Limb (tissue), 2 donors: ENCODE results near the gene PPP1R8.
A peak's percentile ranks its signal among the peaks of the same experiment; 100 is the strongest.
"Not testable (repeated sequence)": the region's sequence is repeated elsewhere in the genome, so short reads cannot be mapped to it uniquely, and the experiment has no call there.

Experiments used
- DNase-seq, 2 donors: peaks; one replicate each; pipeline ENCODE4 v3.0.0-alpha.2; 2016; ENCODE audit errors: extremely low spot score in 2 of 2

PPP1R8 gene

GRCh38 chr1:27832762-27833161 is 2.2 kb downstream of the PPP1R8 start:
- DNase-seq, result no peak

DNA sequence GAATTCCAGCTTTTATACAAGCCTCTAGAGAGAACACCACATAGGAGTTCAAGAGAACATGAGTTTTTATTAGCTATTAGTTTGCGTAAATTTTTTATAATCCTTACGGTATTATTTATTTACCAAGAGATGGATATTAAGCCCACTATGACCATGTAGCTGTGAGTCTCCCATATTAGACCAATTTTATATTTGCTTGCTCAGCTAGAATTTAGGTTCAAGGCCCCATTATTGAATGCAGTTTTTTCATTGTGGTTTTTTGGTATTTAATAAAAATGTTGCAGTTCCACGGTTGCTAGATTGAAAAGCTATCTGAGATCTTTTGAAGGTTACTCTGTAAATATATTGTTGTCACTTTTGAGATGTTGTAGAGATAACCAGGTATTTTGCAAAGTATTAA is 2.9 kb downstream of the PPP1R8 start:
- DNase-seq, result no peak

DNA sequence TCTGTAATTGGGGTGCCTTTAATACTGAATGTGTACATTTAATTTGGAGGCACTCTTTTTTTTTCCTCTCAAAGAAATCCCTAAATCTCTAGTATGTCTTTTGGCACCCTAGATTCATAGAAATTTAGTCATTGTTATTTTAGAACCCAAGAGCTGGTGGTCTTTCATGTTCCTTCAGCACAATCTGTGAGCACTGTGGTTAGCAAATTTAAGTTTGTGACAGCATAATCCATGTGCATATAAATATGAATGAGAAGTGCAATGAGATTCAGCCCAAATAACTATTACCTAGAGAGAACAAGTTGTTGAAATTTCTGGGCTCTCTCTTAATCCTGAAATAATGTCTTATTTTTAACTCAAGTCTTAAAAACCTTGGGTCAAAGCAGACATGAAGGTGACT is 4.5 kb downstream of the PPP1R8 start:
- DNase-seq, result no peak

- no peak for DNase-seq
Measured at GRCh38 chr1:27835501-27835900, 4.9 kb downstream of the PPP1R8 start.

- DNase-seq, result no peak
Measured at GRCh38 chr1:27849951-27850350, 19.4 kb downstream of the PPP1R8 start.

DNA sequence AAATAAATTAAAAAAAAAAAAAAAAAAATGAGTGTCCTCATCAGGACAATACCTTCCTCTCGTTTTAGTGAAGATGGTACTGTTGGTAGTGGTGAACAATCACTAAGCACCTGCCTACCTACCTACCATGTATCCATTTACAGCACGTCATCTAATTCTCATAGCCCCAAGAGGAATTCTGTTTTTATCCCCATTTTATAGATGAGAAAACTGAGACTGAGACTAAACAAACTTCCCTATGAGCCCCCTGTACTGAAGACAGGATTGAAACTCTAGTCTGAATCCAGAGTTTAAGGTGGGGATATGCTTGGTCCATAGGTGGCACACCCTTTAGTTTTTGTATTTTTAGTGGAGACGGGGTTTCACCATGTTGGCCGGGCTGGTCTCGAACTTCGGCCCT is 24.5 kb downstream of the PPP1R8 start:
- no peak for DNase-seq

- DNase-seq, result no peak
Measured at GRCh38 chr1:27856561-27857343, 26.2 kb downstream of the PPP1R8 start.

DNA sequence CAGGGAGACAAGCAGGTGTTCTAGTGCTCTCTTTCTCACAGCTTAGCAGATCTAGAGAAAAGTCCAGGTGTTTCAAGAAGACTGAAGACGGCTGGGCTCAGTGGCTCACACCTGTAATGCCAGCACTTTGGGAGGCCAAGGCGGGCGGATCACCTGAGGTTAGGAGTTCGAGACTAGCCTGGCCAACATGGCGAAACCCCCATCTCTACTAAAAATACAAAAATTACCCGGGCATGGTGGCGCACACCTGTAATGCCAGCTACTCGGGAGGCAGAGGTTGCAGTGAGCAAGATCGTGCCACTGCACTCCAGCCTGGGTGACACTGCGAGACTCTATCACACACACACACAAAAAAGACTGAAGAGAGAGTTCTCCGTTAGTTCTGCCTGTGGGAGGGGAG is 27.0 kb downstream of the PPP1R8 start:
- DNase-seq, result not testable (repeated sequence)

GRCh38 chr1:27858072-27858948 is 27.7 kb downstream of the PPP1R8 start:
- peak; percentile 72 to 83 for DNase-seq

DNA sequence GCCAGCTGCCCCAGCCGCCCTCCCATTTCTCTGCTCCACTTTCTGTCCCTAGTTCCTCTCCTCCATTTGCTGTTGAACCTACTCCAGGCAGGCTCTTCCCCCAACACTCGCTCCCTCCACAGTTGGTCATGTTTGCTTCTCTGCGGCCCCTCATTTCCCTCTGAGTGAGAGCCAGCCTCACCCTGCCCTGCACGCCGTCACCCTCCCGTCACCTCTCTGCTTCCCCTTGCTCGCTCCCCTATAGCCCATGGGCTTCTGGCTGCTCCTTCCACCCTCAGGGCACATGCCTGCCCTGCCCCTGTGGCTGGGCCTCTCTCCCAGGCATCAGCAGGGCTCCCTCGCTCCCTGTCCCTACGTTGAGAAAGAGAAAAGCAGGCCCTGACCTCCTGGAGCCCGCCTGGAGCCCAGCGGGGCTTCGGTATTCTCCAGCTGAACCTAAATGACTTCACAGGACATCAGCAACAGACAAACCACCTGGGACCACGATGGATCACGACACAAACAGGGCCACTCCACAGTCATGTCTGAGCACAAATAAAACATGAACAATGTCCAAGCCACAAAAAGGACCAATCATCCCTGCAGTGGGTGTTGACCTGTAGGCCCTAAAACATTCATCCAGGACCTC is 28.5 kb downstream of the PPP1R8 start:
- DNase-seq, result no peak

GRCh38 chr1:27861436-27861835 is 30.9 kb downstream of the PPP1R8 start:
- no peak for DNase-seq

- DNase-seq, result no peak
Measured at GRCh38 chr1:27862004-27862403, 31.4 kb downstream of the PPP1R8 start.

GRCh38 chr1:27862671-27863537 is 32.3 kb downstream of the PPP1R8 start:
- no peak for DNase-seq

DNA sequence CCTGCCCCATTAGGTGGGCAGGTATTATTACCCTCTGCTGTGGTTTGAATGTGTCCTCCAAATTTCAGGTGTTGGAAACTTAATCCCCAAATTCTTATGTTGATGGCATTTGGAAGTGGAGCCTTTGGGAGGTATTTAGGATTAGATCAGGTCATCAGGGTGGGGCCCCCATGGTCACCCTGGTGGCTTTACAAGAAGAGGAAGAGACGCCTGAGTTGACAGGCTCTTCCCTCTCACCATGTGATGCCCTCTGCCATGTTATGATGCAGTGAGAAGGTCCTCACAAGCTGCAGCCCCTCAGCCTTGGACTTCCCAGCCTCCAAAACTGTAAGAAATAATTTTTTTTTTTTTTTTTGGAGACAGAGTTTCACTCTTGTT is 32.9 kb downstream of the PPP1R8 start:
- no peak for DNase-seq

DNA sequence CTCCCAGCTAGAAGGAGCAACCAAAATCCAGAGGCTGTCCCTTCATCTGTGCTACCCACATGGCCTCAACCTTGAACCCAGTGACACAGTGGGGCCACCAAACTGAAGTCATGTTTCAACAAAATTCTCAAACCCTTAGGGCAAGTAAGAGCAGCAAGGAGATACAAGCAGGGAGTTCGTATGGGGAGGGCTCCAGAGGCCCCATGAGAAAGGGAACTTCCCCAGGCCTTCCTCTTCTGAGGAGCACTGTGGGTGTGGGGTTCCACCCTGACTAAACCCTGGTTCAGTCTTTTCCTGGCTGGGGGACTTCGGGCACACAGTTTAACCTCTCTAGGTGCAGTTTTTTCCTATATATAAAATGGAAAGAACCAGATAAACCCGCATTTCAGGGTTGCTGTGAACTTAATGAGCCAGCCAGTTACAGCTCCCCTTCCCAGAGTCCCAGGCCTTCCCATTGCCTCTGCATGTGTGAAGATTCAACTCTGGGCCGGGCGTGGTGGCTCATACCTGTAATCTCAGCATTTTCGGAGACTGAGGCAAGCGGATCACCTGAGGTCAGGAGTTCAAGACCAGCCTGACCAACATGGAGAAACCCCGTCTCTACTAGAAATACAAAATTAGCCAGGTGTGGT is 33.8 kb downstream of the PPP1R8 start:
- DNase-seq, result no peak

GRCh38 chr1:27865821-27866220 is 35.2 kb downstream of the PPP1R8 start:
- no peak for DNase-seq

- DNase-seq, result no peak
Measured at GRCh38 chr1:27868556-27868931, 38.0 kb downstream of the PPP1R8 start.

DNA sequence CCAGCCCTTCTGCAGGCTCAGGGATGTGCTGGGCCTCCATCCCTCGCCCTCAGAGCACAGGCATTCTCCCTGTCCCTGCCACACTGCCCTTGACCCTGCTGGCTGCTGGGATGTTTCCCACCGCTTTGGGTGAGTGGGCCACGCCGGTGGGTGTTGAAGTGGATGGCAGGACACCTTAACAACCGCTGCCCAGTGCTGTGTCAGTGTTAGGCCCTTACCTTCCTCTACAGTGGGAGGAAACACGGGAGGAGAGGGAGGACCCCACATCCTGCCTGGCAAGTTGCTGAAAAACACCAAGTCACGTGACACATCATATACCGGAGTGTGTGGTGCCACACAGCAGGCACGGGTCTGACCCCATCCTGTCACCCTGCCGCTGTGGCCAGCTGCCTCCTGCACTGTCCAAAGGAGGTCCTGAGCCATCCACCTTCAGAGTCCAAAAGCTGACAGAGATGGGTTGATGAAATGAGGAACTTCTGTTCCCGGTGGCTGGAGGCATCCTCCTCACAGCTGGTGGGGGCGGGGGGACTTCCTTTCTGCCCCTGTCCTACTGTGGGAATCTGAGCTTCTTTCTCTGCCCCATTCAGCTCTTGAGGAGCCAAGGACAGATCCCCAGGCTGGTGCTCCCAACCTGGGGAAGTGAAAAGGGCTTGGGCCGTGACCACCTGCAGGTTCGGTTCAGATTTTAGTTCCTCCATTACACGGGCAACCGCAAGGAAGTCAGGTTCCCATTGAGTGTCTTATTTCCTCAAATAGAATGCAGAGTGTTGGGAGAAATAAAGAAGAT is 38.5 kb downstream of the PPP1R8 start:
- DNase-seq, result no peak

DNA sequence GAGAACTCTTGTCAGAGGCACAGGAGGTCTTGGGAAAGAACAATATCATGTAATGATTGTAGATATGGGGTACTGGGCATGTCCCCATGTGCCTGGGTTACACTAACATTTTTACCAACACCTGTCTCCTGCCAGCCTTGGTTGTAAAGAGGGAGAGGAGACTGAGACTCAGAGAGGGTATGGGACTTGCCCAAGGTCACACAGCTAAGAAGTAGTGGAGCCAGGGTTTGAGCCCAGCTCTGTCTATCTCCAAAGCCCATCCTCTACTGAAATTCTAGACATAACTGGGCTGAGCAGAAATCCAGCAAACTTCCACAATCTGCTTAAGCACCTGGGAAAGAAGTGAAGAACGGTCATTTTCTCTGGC is 39.1 kb downstream of the PPP1R8 start:
- no peak for DNase-seq

GRCh38 chr1:27871076-27871475 is 40.5 kb downstream of the PPP1R8 start:
- not testable (repeated sequence) for DNase-seq
